ENCODE results near the gene GNAT1.

- TF ChIP-seq POLR2A (IDR thresholded peaks at IDR 0.05) (no peak), CTCF (IDR thresholded peaks at IDR 0.05) (no peak)
These were observed 29.6 kb downstream of the GNAT1 start for GRCh38 chr3:50221051-50221410.
